Nasal cavity respiratory epithelium epithelial cell of viscerocranial mucosa (primary cell): ENCODE measurements around the gene ARHGEF11. TPM values are rescaled to one million over a fixed set of nuclear protein-coding genes. Genes with fewer than 3 reads are reported as not detected.

Source experiments
- total RNA-seq: library from RNA; depleted of rRNA; stranded (reverse); fragments of >200 nt; gene quantifications from 2 replicates; pipeline ENCODE4 v1.2.3, GENCODE V29; 2014

Gene ARHGEF11
- total RNA-seq = 19.1 and 26.6 TPM in 2 replicates

DNA sequence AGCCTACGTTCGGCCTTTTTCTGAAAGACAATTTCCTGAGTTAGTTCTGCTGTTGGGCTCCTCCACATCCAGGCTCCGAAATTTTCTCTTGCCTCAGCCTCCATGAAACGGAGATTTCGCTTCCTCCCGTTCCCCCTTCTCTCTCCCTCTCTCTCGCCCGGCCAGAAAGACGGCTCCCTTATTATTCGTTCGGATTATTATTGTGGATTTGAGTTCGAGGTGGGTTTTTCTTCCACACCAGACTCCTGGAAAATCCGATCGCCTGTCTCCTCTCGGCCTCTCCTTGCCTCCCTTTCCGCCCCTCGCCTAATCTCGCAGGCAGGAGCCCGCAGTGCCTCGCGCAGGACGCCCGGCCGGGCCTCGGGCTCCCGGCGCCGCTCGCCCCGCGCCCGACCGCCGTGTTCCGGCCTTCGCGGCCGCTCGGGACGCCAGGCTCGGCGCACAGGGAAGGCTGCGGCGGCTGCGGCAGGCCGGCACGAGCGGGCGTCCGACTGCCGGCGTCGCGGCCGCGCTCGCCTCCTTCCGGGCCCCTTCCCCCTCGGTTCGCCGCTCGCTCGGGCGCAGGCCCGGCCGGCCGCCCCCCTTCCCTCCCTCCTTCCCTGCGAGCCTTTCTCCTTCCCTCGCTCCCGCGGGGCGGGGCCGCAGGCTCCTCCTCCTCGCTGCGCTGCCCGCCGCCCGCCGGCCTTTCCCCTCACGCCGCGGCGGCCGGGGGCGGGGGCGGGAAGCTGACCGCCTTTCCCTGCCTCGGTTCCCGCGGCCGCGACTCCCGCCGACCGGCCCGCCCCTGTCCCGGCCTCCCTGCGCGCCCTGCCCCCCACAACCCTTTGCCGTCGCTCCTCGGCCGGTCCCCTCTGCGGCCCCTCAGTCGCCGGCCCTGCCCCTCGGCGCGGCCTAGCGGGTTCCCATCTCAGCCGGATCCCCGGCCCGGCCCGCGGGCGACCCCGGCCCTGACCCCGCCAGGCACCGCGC, at the start of gene ARHGEF11:
Gene ARHGEF11, minus strand, starts transcription at position 493 of the 969 bp plus-strand sequence. CDS start 1,412 bp downstream, outside the sequence.

DNA sequence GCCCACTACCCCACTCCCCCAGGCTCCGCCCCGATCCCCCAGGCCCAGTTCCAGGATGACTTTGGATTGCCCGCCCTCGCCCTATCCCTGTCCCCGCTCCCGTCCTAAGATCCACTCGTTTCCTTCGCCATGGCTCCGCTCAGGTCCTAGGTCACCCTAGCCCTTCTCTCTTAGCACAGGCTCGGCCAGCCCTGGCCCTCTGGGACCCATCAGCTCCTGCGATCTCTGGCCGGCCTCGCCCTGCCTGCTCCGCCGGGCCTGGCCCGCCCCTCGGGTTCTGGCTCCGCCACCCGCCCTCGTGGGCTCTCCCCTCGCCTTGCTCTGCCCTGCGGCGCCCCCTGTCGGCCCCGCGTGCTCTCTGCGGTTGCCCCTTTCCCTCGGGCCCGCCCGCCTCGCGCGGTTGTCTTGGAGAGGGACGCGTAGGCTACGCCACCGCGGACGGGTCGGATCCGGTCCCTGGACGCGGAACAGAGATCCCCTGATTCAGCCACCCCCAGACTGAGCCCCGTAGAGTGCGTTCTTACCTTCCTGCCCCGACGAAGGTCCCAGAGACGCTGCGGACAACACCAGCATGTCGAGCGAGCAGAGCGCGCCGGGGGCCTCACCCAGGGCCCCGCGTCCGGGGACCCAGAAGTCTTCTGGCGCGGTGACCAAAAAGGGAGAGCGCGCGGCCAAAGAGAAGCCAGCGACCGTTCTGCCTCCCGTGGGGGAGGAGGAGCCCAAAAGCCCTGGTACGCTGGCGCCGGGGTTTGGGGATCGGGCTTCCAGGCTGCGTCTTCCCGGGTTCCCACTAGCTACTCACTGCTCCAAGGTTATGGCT, 125.1 kb downstream of the ARHGEF11 start, which contains the start of gene LRRC71:
Gene LRRC71, plus strand, starts transcription at position 400 of the 820 bp plus-strand sequence. Its CDS starts 172 bp downstream, at position 572.

DNA sequence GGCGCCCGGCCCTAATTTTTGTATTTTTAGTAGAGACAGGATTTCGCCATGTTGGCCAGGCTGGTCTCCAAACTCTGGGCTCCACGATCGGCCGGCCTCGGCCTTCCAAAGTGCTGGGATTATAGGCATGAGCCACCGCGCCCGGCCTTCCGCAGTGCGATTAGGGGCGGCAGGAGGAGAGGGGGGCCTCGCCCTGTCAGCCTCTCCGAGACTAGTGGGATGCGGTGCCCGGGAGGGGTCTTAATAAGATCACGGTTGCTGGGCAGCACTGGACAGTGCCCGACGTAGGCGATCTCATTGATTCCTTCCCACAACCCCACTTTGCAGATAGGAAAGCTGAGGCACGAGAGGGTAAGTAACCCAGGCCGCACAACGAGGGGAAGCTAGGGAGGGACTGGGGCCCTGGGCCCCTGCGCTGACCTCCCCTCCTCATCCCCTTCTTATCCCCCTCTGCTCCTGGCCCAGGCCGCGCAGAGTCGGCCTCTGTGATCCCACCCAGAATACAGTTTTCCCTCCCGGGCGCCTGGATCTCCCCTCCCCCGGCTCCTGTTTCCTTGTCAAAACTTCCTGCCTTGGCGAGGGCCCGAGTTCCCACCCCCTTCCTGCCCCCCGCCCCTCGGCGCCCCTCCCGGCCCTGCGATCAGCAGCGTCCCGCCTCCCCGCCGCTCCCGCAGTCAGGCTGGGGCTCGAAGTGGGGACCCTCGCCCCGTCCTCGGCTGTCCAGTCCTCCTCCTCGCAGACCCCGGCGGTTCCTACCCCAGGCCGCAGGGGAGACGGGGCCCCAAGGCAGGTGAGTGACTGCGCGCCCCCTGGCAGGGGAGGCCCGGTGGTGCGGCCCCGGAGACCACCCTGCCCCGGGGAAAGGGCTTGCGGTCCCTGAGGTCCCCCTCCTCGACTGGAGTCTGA, 152.2 kb downstream of the ARHGEF11 start, which contains the start of gene PEAR1:
Gene PEAR1, plus strand, starts transcription at position 671 of the 906 bp plus-strand sequence. CDS start 10,209 bp downstream, outside the sequence.

Other genes with a start within 250 kb of the ARHGEF11 start
- gene SH2D2A, start 228.9 kb downstream of the ARHGEF11 start, total RNA-seq = 1.7 and 2.1 TPM in 2 replicates
- gene INSRR, start 186.6 kb downstream of the ARHGEF11 start, total RNA-seq = not detected in 2 replicates
- under 0.01 TPM in 1 of 2 replicates, not detected in the other for gene NTRK1, start 184.9 kb downstream of the ARHGEF11 start, total RNA-seq
- gene PEAR1, start 152.0 kb downstream of the ARHGEF11 start, total RNA-seq = 1.7 and 3.5 TPM in 2 replicates
- not detected in 2 replicates for gene LRRC71, start 125.1 kb downstream of the ARHGEF11 start, total RNA-seq
- not detected in 2 replicates for gene ETV3L, start 54.1 kb upstream of the ARHGEF11 start, total RNA-seq
- 19.1 and 23.2 TPM in 2 replicates for gene ETV3, start 92.7 kb upstream of the ARHGEF11 start, total RNA-seq